Heart left ventricle (tissue), 16 donors: ENCODE results near the gene BICDL2. TPM values are rescaled to one million over a fixed set of nuclear protein-coding genes. Genes with fewer than 3 reads are reported as not detected.

ENCODE experiments used
- ATAC-seq, 4 donors: fragments of 200-7000 bp; cut with Tn5 transposase; one replicate each; pipeline ENCODE4 v1.9.1; 2020 to 2022; ENCODE audit warnings: moderate library complexity in 4 of 4, mild to moderate bottlenecking in 3 of 4, moderate number of reproducible peaks in 1 of 4
- DNase-seq, 5 donors: peaks; one replicate each; pipeline ENCODE4 v3.0.0-alpha.2; 2020
- H3K27ac ChIP-seq, 12 donors: fragments of 200-600 bp; sonication (generic) in 4 of 12; one replicate each; pipeline versions ENCODE4 v1.5.0 to v1.8.0; 2016 to 2022; ENCODE audit warnings: mild to moderate bottlenecking in 2 of 12
- H3K27me3 ChIP-seq, 9 donors: fragments of 200-600 bp; sonication (generic) in 2 of 9; one replicate each; pipeline versions ENCODE4 v1.5.1 to v1.8.0; 2016 to 2022; ENCODE audit warnings: mild to moderate bottlenecking in 3 of 9
- H3K36me3 ChIP-seq, 9 donors: fragments of 200-600 bp; sonication (generic) in 2 of 9; one replicate each; pipeline versions ENCODE4 v1.5.0 to v1.8.0; 2018 to 2022; ENCODE audit warnings: mild to moderate bottlenecking in 2 of 9
- H3K4me1 ChIP-seq, 12 donors: fragments of 200-600 bp; sonication (generic) in 4 of 12; one replicate each; pipeline versions ENCODE4 v1.5.0 to v1.8.0; 2016 to 2022; ENCODE audit warnings: mild to moderate bottlenecking in 3 of 12
- H3K4me3 ChIP-seq, 12 donors: fragments of 200-600 bp; sonication (generic) in 4 of 12; one replicate each; pipeline versions ENCODE4 v1.5.0 to v1.8.0; 2017 to 2022; ENCODE audit warnings: mild to moderate bottlenecking in 9 of 12, moderate library complexity in 4 of 12
- H3K9me3 ChIP-seq, 12 donors: fragments of 200-600 bp; sonication (generic) in 4 of 12; one replicate each; pipeline versions ENCODE4 v1.5.0 to v1.8.0; 2016 to 2022; ENCODE audit warnings: mild to moderate bottlenecking in 1 of 12
- CTCF ChIP-seq, 12 donors: fragments of 200-600 bp; sonication (generic) in 4 of 12; IDR thresholded peaks; one replicate each; pipeline versions ENCODE4 v1.5.0 to v1.8.0; 2018 to 2022; ENCODE audit warnings: antibody characterized with exemption in 12 of 12, mild to moderate bottlenecking in 5 of 12
- POLR2A ChIP-seq, 2 donors: fragments of 450-650 bp; IDR thresholded peaks; one replicate each; pipeline ENCODE4 v1.6.1; 2017; ENCODE audit warnings: antibody characterized with exemption in 2 of 2, mild to moderate bottlenecking in 2 of 2, moderate library complexity in 2 of 2
- WGBS, 4 donors: extraction: QIAGEN DNeasy Blood & Tissue Kit in 2 of 4; methylation state at CpG; one replicate each; pipeline versions ENCODE4 v1.1.5 to v1.1.7; 2013 to 2018; 5-methylcytosine and 5-hydroxymethylcytosine counted together
- intact Hi-C, 10 donors: fragments of 100-400 bp; cut with DNase I; formaldehyde crosslinking; loops; one replicate each; pipeline versions ENCODE4 v1.11.1 to v1.14.2; 2022
- polyA plus RNA-seq, 2 donors: library from polyadenylated mRNA; stranded (reverse); fragments of 200-250 nt; gene quantifications; one replicate each; pipeline ENCODE4 v1.2.3, GENCODE V29; 2013
- total RNA-seq, 9 donors: library from RNA; depleted of rRNA in 2 of 9; stranded (reverse); fragments of >200 nt in 2 of 9; fragmentation: NEBNext Ultra II Directional in 3 of 9; extraction: Animal tissue kit (Norgen Biotek cat#: 25700) in 3 of 9; gene quantifications; one replicate each; pipeline versions ENCODE4 v1.1.0 to v1.2.4, GENCODE V29; 2016 to 2023
- donor health status: ischemic (EF 13 %, LVEDD 7.1; RV severe dilation, severe dysfunction).
- donor health status: healthy with polysubstance abuse.
- donor health status: DM: no; HTN: yes; CAD: no.
- donor health status: DM: no; HTN: no; CAD: no.
- donor health status: ischemic (EF 25% LVEDD 6.9; RV normal size, moderate dysfunction).
- donor health status: ischemic (EF 25% LVEDD 5.7; RV mildly dilated, moderate dysfunction).
- donor health status: healthy.
- donor health status: DM: yes; HTN: yes; CAD: no.
- donor health status: ischemic (EF 35%, LVEDD 5.7; RV mildly dilated, moderate dysfunction).
- donor health status: nonischemic (EF 11% LVEDD 7.7; RV severe dilation, severe dysfunction).
- donor health status: DM: yes; HTN: yes; CAD: no.
- donor health status: PGD.
- donor health status: ischemic (EF 29% LVEDD 5.4; RV normal size, mild dysfunction).
- donor health status: nonischemic (EF 23%, LVEDD 6.1; RV moderate dilation, normal function).

The BICDL2 gene
- total and polyA plus RNA-seq, 11 donors = 0.07 TPM; not detected in 10

DNA sequence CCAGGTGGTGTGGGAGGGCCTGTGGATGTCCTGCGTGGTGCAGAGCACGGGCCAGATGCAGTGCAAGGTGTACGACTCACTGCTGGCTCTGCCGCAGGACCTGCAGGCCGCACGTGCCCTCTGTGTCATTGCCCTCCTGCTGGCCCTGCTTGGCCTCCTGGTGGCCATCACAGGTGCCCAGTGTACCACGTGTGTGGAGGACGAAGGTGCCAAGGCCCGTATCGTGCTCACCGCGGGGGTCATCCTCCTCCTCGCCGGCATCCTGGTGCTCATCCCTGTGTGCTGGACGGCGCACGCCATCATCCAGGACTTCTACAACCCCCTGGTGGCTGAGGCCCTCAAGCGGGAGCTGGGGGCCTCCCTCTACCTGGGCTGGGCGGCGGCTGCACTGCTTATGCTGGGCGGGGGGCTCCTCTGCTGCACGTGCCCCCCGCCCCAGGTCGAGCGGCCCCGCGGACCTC lies 23.2 kb downstream of the BICDL2 start:
- intact Hi-C loops = no loop called here
- Histone ChIP-seq H3K27me3 (peaks cover 24 to 76% (median 41%) of the 10 kb centered on the region in 9 donors), H3K4me1 (peaks cover 0 to 12% (median 4%) of the 10 kb centered on the region in 12 donors), H3K4me3 (no peak overlapping the region), H3K36me3 (no peaks in the 10 kb centered on the region), H3K27ac (no peak overlapping the region), H3K9me3 (no peaks in the 10 kb centered on the region)
- DNase-seq = no peak
- TF ChIP-seq POLR2A (IDR thresholded peaks at IDR 0.05) (no peak), CTCF (IDR thresholded peaks at IDR 0.05) (no peak)
- WGBS, 4 donors = 43 to 58% (median 53%) methylated on average over 22 to 27 of the region's 27 CpGs; no CpG with 5 or more reads in 1 of the 4 donors
- ATAC-seq = no peak

DNA sequence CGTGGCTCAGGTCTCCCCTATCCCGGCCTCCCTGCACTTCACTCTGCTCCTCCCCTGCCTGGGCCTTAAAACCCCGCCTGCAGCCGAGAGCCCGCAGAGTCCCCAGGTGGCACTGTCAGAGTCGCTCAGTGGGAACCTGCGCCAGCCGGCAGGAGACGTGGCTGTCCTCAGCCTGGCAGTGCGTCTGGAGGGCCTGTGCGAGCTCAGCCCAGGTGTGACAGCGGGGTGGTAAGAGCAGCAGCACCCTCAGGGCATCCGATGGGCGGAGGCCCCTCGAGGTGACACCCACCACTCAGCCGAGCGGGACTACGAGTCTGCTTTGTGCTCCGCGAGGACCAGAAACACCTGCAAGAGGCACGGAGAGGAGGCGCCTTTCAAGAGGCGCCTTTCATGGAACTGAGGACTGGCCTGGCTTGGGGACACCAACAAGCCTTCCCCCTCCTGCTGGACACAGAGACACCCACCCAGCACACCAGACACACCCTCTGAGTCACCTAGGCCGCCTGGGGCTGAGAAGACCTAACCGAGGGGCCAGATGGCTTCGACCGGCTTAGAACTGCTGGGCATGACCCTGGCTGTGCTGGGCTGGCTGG lies 23.8 kb downstream of the BICDL2 start, which contains the start of gene CLDN9:
TSS of gene CLDN9 (plus strand) at position 96 of the 593 bp plus-strand sequence. CDS start at position 536, 440 bp downstream.
- intact Hi-C loops = no loop called here
- ATAC-seq (peak in 1 of 4 donors; percentile 19), DNase-seq (no peak)
- Histone ChIP-seq H3K9me3 (no peaks in the 10 kb centered on the region), H3K27me3 (peaks cover 23 to 75% (median 43%) of the 10 kb centered on the region in 9 donors), H3K27ac (no peak within 1 kb of the TSS), H3K4me1 (peaks cover 0 to 12% (median 2%) of the 10 kb centered on the region in 12 donors), H3K36me3 (no peaks in the 10 kb centered on the region), H3K4me3 (no peak within 1 kb of the TSS)
- WGBS, 4 donors = 36 to 46% (median 42%) methylated on average over 22 to 27 of the region's 27 CpGs
- TF ChIP-seq POLR2A (IDR thresholded peaks at IDR 0.05) (no peak), CTCF (IDR thresholded peaks at IDR 0.05) (no peak)

- 13 to 20% (median 15%) methylated on average over 18 to 19 of the region's 19 CpGs for WGBS, 4 donors
- intact Hi-C loops = no loop called here
Observed at GRCh38 chr16:3012246-3012645, 24.5 kb downstream of the BICDL2 start.

More at GRCh38 chr16:3012246-3012645, 24.5 kb downstream of the BICDL2 start:
- Histone ChIP-seq H3K4me3 (no peak overlapping the region), H3K36me3 (no peaks in the 10 kb centered on the region), H3K9me3 (no peaks in the 10 kb centered on the region), H3K27me3 (peaks cover 20 to 74% (median 45%) of the 10 kb centered on the region in 9 donors), H3K27ac (no peak overlapping the region), H3K4me1 (peaks cover 0 to 16% (median 0%) of the 10 kb centered on the region in 12 donors)
- ATAC-seq (no peak), DNase-seq (no peak)
- TF ChIP-seq POLR2A (IDR thresholded peaks at IDR 0.05) (no peak), CTCF (IDR thresholded peaks at IDR 0.05) (no peak)
